Stimulated activated naive B cell treated with anti-CD40 and anti-IgM and Interleukin-4, amounts not matched to agents 10 μg/mL and 1 μg/mL and 100 μg/mL, for 72 hours (primary cell): ENCODE measurements around the gene IGFBP1.

Source experiments
- ATAC-seq, 2 donors: fragments of 150-1000 bp; cut with Tn5 transposase; replicated peaks; 2 replicates each; pipeline ENCODE4 v1.10.0; 2021; ENCODE audit warnings: moderate library complexity in 1 of 2
- DNase-seq: peaks from one replicate; pipeline ENCODE4 v3.0.0; 2021
- H3K27ac Mint-ChIP-seq: one replicate; pipeline ENCODE4 v1.8.0; 2022; ENCODE audit warnings: mild to moderate bottlenecking, mixed read lengths
- H3K27me3 Mint-ChIP-seq, 2 donors: one replicate each; pipeline ENCODE4 v1.8.0; 2022; ENCODE audit warnings: mixed read lengths in 2 of 2
- H3K36me3 Mint-ChIP-seq, 2 donors: one replicate each; pipeline ENCODE4 v1.8.0; 2022; ENCODE audit warnings: mixed read lengths in 2 of 2, mild to moderate bottlenecking in 1 of 2
- H3K4me1 Mint-ChIP-seq, 2 donors: one replicate each; pipeline ENCODE4 v1.8.0; 2022; ENCODE audit warnings: mixed read lengths in 2 of 2, mild to moderate bottlenecking in 1 of 2
- H3K4me3 Mint-ChIP-seq, 2 donors: one replicate each; pipeline ENCODE4 v1.8.0; 2022; ENCODE audit warnings: mild to moderate bottlenecking in 2 of 2, mixed read lengths in 2 of 2, moderate library complexity in 1 of 2
- H3K9me3 Mint-ChIP-seq, 2 donors: one replicate each; pipeline ENCODE4 v1.8.0; 2022; ENCODE audit warnings: mixed read lengths in 2 of 2, mild to moderate bottlenecking in 1 of 2

Gene IGFBP1

DNA sequence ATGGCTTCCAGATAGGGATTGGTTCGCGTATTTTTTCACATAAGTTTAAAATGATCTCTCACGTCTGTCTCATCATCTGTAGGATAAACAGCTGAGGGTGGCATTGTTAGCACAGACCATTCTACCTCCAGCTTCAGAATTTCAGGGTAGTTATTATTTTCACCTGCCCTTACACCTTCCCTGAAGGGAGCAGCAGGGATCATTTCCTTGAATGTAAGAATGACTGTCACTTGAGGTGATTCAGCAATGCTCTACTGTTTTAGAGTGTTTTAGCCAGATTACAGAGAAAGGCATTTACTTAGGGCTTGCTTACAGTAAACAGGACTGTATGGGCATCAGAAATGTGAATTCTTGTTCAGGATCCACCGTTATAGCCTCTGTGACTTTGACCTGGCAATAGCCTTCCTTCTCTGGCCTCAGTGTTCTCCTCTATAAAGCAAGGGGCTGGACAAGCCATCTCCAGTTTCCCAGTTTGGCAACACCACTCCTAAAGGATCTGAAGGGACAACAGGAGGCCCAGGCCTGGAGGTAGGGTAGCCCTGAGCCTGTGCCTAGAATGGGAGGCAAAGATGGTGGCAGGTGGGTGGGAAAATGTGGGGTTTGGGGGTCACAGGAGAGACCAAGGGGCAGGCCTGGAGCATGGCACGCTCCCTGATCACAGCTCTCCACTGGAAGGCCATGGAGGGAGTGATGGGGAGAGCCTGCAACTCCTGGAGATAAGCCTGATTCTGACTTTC lies 1.2 kb upstream of the IGFBP1 start:
- no peak for DNase-seq
- Mint-ChIP-seq H3K27ac (no peak overlapping the region), H3K36me3 (no peaks in the 10 kb centered on the region), H3K27me3 (peaks cover 69 to 72% of the 10 kb centered on the region in 2 donors), H3K4me3 (no peak overlapping the region), H3K9me3 (no peaks in the 10 kb centered on the region), H3K4me1 (peaks cover 4 to 7% of the 10 kb centered on the region in 2 donors)
- no peak for ATAC-seq

DNA sequence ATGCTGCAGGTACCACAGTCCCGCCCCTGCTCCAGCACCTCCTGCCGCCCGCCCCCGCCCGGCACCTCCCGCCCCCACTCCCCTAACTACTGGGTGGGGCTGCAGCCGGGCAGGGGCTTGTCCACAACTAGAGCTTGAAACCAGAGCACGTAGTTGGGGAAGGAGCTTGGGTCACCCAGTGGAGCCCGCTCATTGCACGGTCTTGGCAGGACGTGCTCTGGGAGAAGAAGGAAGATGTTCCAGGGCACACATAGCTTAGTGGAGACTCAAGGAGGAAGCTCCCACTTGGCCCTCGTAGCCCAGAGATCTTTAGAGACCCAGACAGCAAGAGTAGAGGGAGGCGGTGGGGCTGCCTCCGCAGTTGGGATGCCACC lies 692 bp downstream of the IGFBP1 start:
- no peak overlapping the region for H3K27ac Mint-ChIP-seq
- DNase-seq, result no peak
- no peaks in the 10 kb centered on the region for H3K9me3 Mint-ChIP-seq
- peak in 1 of 2 donors; percentile 20 for ATAC-seq
- H3K4me1 Mint-ChIP-seq, result peaks cover 4 to 7% of the 10 kb centered on the region in 2 donors
- no peaks in the 10 kb centered on the region for H3K36me3 Mint-ChIP-seq
- no peak overlapping the region for H3K4me3 Mint-ChIP-seq
- H3K27me3 Mint-ChIP-seq, result peaks cover 69 to 79% of the 10 kb centered on the region in 2 donors

DNA sequence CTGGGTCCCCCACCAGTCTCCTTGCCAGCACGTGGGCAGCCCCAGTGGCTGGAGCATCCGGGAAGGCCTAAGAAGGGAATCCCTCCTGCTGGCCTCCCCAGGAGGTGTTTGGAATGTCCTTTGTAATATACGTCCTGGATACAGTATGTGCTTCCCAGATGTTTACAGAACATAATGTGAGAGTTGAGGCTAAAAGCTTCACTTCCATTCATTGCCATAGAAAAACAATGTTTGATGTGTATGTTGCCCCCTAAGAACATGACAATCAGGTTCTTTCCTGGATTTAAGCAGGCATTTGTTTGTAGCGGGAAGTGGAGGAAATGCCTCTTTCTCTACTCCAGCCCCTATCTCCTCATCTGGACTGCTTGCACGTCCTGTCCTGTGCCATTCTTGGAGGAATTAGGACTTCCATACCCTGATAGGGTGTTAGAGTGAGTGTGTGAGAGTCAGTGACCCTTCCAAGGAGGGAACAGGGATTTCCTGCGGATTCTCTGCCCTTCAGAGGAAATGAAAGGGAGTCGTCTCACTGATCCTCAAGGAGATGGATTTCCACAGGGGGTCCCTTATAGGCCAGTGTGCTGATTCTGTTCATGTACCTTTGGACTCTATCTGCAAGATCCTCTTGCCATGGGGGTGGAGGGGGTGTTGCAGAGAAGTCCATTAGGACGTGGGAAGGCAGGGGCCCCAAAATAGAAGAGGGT lies 1.2 kb downstream of the IGFBP1 start:
- H3K27ac Mint-ChIP-seq, result no peak overlapping the region
- peaks cover 4 to 7% of the 10 kb centered on the region in 2 donors for H3K4me1 Mint-ChIP-seq
- H3K9me3 Mint-ChIP-seq, result no peaks in the 10 kb centered on the region
- ATAC-seq (no peak), DNase-seq (no peak)
- H3K36me3 Mint-ChIP-seq, result no peaks in the 10 kb centered on the region
- peaks cover 71 to 83% of the 10 kb centered on the region in 2 donors for H3K27me3 Mint-ChIP-seq
- no peak overlapping the region for H3K4me3 Mint-ChIP-seq

DNA sequence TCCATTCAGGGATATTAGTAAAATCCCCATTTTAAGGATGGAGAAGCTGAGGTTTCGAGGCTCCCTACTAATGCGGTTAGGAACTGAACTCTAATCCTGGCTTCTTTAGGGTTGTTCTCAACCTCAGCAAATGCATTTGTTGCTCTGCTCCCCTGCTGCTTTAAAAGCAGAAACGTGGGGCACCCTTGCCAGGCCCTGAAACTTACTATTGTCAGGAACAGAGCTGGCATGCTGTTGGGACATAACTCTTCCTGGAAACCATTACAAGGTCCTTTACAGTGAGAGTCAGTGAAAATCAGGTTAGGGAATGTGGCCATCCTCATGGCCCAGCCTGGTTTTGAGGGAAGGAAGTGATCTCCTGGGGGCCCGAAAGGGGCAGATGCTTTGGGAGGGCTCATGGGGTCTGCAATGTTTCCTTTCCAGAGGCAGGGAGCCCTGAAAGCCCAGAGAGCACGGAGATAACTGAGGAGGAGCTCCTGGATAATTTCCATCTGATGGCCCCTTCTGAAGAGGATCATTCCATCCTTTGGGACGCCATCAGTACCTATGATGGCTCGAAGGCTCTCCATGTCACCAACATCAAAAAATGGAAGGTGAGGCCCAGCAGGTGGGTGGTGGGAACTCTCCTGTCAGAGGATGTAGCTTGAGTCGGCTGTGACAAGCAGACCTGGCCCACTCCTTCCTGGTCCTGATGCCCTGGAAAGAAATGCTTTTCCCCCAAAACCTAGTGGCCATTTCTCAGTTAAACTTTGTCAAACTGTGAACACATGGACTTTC lies 2.0 kb downstream of the IGFBP1 start:
- peaks cover 66 to 81% of the 10 kb centered on the region in 2 donors for H3K27me3 Mint-ChIP-seq
- H3K36me3 Mint-ChIP-seq, result no peaks in the 10 kb centered on the region
- no peak for DNase-seq

DNA sequence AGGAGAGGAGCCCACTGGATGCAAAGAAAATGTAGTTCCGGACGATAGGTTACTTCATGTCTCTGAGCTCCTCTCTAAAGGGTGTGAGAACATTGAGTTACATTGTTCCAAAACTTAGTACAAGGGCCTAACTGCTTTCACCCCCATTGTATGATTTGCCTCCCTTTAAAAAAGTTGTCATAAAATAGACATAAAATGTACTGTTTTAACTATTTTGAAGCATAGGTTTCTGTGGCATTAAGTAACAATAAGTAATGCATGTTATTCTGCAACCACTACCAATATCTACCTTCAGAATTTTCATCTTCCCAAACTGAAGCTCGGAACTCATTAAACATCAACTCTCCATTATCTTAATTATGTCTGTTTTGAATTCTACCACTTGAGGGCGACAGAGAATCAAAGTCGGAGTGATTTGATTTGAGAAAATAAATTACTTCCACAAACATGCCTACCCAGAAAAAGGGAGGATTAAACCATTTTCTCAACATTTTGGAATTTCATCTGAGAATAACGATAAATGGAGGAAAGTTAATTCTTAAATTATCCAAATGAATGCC lies 2.7 kb downstream of the IGFBP1 start:
- Mint-ChIP-seq H3K9me3 (no peaks in the 10 kb centered on the region), H3K27ac (no peak overlapping the region), H3K4me3 (no peak overlapping the region), H3K4me1 (peaks cover 4 to 7% of the 10 kb centered on the region in 2 donors), H3K36me3 (no peaks in the 10 kb centered on the region), H3K27me3 (peaks cover 71 to 85% of the 10 kb centered on the region in 2 donors)
- DNase-seq, result no peak
- ATAC-seq, result no peak

More for the DNA sequence above, 2.0 kb downstream of the IGFBP1 start:
- ATAC-seq, result no peak
- Mint-ChIP-seq H3K4me1 (peaks cover 4 to 7% of the 10 kb centered on the region in 2 donors), H3K9me3 (no peaks in the 10 kb centered on the region), H3K27ac (no peak overlapping the region), H3K4me3 (no peak overlapping the region)

DNA sequence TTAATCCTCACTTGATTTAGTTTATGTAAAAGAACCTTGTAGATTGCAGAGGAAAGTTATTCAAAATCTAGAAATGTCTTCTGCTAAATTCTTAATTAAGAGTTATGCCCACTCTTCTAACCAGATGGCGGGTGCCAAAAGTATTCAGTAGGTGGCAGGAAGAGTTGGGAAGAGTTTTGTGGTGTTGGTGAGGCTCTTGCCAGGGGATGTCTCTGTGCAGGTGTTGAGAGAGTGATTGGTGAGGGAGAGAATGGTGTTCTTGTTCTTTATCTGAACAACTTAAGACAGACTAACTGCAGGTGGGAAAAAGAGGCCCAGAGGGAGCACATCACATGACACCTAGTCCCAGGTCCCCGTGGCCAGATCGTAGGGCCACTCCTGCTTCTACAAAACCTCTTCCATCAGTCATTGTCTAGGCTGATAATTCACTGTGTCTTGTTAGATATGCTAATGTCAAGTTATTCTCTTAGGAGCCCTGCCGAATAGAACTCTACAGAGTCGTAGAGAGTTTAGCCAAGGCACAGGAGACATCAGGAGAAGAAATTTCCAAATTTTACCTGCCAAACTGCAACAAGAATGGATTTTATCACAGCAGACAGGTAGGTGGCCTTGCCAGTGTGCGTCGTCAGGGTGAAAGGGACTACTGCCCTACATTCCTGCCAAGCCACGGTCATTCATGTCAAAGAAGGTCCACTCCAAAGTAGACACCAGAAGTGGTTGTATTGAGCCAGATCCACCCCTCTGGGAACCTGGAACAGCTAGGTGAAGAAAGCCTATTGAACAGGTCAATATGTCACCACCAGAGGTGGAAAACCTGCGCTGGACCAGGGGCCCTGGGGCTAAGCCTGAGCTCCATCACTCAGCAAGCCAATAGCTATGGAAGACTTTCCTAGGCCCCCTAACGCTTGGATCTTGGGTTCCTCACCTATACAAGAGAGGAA lies 3.4 kb downstream of the IGFBP1 start:
- Mint-ChIP-seq H3K4me3 (no peak overlapping the region), H3K27ac (no peak overlapping the region), H3K4me1 (peaks cover 4 to 7% of the 10 kb centered on the region in 2 donors), H3K27me3 (peaks cover 75 to 90% of the 10 kb centered on the region in 2 donors), H3K9me3 (no peaks in the 10 kb centered on the region), H3K36me3 (no peaks in the 10 kb centered on the region)
- DNase-seq (no peak), ATAC-seq (no peak)

DNA sequence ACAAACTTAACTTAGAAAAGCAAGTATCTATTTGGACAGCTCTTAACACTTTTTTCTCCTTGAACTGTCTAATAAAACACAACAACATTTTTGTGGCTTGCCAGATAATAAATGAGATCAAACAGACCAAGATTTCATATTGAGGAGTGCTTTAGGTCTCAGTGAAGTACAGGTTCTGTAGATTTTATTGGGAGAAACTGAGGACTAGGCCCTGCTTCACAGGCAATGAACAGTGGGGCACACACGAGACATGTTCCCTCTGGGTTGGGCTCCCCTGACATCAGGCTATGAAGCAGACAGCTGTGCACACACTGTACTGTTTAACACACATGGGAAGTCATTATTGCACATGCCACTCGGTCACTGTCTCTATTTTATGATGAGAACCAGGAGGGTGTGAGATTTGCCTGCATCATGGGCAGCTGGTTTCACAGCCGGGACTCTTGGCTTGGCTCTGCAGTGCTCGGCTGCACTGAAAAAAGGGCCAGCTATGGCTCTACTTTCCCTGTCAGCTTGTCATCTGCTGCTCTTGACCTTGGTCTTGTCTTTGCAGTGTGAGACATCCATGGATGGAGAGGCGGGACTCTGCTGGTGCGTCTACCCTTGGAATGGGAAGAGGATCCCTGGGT lies 4.2 kb downstream of the IGFBP1 start:
- Mint-ChIP-seq H3K27me3 (peaks cover 68 to 83% of the 10 kb centered on the region in 2 donors), H3K4me1 (peaks cover 4 to 7% of the 10 kb centered on the region in 2 donors), H3K27ac (no peak overlapping the region)

DNA sequence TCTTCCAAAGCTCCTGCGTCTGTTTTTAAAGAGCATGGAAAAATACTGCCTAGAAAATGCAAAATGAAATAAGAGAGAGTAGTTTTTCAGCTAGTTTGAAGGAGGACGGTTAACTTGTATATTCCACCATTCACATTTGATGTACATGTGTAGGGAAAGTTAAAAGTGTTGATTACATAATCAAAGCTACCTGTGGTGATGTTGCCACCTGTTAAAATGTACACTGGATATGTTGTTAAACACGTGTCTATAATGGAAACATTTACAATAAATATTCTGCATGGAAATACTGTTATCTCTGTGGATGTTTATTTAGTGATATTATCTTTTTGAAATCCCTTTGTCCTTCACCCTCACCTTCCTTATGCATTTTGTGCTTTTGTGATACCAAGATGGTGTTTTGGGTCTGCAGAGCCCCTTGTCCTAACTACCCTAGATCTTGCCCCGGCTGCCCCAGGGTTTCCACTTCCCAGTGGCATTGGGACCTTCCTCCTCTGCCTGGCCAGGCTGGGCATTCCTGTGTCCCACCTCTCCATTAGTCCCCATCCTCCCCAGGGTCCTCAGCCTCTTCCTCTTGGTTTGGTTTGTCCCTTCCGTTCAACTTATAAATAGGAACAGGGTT lies 5.2 kb downstream of the IGFBP1 start:
- H3K4me1 Mint-ChIP-seq, result peaks cover 2% of the 10 kb centered on the region in 2 donors

More for the DNA sequence above, 4.2 kb downstream of the IGFBP1 start:
- H3K9me3 Mint-ChIP-seq, result no peaks in the 10 kb centered on the region
- H3K4me3 Mint-ChIP-seq, result no peak overlapping the region
- H3K36me3 Mint-ChIP-seq, result no peaks in the 10 kb centered on the region
- DNase-seq (no peak), ATAC-seq (no peak)

DNA sequence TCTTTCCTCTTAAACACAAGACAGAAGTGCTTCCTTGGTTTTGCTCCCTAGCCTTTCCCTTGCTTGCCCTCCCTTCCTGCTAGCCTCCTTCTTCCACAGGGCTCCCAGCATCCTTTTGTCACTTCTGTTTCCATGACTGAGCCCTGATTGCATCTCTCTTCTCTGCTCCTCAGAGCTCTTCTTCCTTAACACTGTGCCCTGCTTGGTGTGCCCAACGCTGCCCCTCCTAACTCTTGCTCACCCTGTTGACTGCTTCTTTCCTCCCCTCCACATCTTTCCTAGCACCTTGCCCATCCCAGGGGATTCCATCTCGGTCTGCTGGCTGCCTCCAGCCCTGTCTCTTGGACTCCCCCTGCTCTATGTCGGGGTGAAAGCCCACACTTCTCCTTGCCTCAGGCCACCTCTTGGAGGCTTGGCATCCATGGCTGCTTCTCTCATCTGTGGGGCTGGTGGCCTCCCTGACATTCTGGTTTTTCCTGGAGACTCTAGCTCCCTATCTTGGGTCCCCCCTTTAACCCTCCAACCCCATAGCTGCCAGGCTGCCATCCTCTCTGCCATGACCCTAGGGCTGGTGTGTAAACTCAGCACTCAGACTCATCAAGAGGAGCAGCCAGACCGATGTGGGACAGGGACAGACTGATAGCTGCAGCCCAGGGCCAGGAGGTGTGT lies 5.8 kb downstream of the IGFBP1 start:
- ATAC-seq, result no peak
- H3K27me3 Mint-ChIP-seq, result peaks cover 61 to 67% of the 10 kb centered on the region in 2 donors
- no peak for DNase-seq
- no peak overlapping the region for H3K4me3 Mint-ChIP-seq
- H3K36me3 Mint-ChIP-seq, result no peaks in the 10 kb centered on the region
- H3K9me3 Mint-ChIP-seq, result no peaks in the 10 kb centered on the region
- H3K4me1 Mint-ChIP-seq, result no peaks in the 10 kb centered on the region
- H3K27ac Mint-ChIP-seq, result no peak overlapping the region

More for the DNA sequence above, 5.2 kb downstream of the IGFBP1 start:
- Mint-ChIP-seq H3K27ac (no peak overlapping the region), H3K4me3 (no peak overlapping the region), H3K9me3 (no peaks in the 10 kb centered on the region), H3K27me3 (peaks cover 64 to 74% of the 10 kb centered on the region in 2 donors), H3K36me3 (no peaks in the 10 kb centered on the region)
- DNase-seq, result no peak
- no peak for ATAC-seq

DNA sequence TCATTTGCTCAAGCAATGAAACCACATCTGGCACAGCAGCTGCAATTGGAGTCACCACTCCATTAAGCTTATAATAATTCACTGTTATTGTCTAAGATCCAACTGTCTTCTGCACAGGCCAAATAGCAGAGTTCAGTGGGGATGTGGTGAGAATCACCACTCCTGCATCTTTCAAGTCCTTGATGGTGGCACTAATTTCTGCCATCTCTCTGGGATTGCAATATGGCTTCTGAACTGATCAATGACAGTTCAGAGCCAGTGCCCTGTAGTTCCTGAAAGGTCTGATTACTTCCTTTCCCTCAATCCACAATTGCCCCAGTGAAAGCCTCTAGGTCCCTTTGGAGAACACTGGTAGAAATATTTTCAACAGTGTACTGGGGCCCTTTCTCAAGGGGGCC lies 6.4 kb downstream of the IGFBP1 start:
- Mint-ChIP-seq H3K27me3 (peaks cover 56 to 62% of the 10 kb centered on the region in 2 donors), H3K36me3 (no peaks in the 10 kb centered on the region), H3K9me3 (no peaks in the 10 kb centered on the region), H3K4me3 (no peak overlapping the region), H3K27ac (no peak overlapping the region), H3K4me1 (no peaks in the 10 kb centered on the region)
- ATAC-seq, result no peak
- no peak for DNase-seq

DNA sequence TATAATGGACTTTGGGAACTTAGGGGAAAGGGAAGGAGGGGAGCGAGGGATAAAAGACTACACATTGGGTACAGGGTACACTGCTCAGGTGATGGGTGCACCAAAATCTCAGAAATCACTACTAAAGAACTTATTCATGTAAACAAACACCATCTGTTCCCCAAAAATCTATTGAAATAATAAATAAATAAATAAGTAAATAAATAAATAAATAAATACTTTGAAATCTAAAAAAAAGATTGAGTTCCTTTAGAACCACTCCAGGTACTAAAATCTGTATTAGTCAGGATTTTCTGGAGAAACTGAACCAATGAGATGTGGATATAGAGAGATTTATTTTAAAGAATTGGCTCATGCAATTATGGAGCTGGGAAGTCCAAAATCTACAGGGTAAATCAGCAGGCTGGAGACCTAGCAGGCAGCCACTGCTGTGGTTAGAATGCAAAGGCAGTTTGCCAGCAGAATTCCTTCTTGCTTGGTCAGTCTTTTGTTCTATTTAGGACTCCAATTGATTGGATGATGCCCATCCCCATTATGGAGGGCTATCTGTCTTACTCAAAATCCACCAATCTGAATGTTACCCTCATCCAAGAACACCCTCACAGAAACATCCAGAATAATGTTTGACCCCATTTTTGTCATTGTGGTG lies 8.9 kb downstream of the IGFBP1 start:
- no peak for ATAC-seq
- H3K36me3 Mint-ChIP-seq, result no peaks in the 10 kb centered on the region
- peaks cover 0 to 3% of the 10 kb centered on the region in 2 donors for H3K4me1 Mint-ChIP-seq
- H3K9me3 Mint-ChIP-seq, result no peaks in the 10 kb centered on the region
- peaks cover 45 to 63% of the 10 kb centered on the region in 2 donors for H3K27me3 Mint-ChIP-seq
- no peak for DNase-seq
- H3K27ac Mint-ChIP-seq, result no peak overlapping the region
- no peak overlapping the region for H3K4me3 Mint-ChIP-seq

DNA sequence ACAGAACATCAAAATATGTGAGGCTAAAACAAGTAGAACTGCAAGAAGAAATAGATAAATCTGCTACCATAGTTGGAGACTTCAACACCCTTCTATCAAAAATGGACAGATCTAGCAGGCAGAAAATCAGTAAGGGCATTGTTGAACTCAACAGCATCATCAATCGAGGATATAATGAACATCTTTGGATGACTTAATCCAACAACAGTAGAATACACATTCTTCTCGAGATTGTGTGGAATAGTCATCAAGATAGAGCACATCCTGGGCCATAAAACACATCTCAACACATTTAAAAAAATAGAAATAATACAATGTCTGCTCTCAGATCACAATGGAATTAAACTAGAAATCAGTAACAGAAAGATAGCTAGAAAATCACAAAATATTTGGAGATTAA lies 9.9 kb downstream of the IGFBP1 start:
- Mint-ChIP-seq H3K9me3 (peaks cover 0 to 3% of the 10 kb centered on the region in 2 donors), H3K4me1 (peaks cover 0 to 3% of the 10 kb centered on the region in 2 donors), H3K27ac (no peak overlapping the region), H3K36me3 (no peaks in the 10 kb centered on the region), H3K27me3 (peaks cover 40 to 56% of the 10 kb centered on the region in 2 donors), H3K4me3 (no peak overlapping the region)
- no peak for ATAC-seq
- no peak for DNase-seq
